Prostate gland (tissue), 2 donors: ENCODE results near the gene KRTAP22-2.

Experiments used
- CTCF ChIP-seq, 4 experiments: fragments of 200-600 bp in 2 of 4; fragments of 450-650 bp in 2 of 4; sonication (generic) in 2 of 4; IDR thresholded peaks; 1 replicate in 3 of 4; 2 replicates in 1 of 4; pipeline ENCODE4 v1.5.1; 2016 to 2019; ENCODE audit warnings: antibody characterized with exemption in 4 of 4, mild to moderate bottlenecking in 2 of 4, moderate library complexity in 2 of 4
- POLR2A ChIP-seq: fragments of 450-650 bp; IDR thresholded peaks from one replicate; pipeline ENCODE4 v1.6.1; 2016; ENCODE audit warnings: antibody characterized with exemption, mild to moderate bottlenecking
- POLR2AphosphoS5 ChIP-seq: sonication (generic); formaldehyde crosslinking; IDR thresholded peaks from one replicate; pipeline ENCODE4 v1.6.1; 2017; ENCODE audit warnings: antibody characterized with exemption

GRCh38 chr21:30552782-30553181 lies 37.4 kb downstream of the KRTAP22-2 start:
- TF ChIP-seq CTCF (IDR thresholded peaks at IDR 0.05), result no peak
- TF ChIP-seq POLR2AphosphoS5, result no peak
- no peak for TF ChIP-seq POLR2A
